ENCODE data around the gene NME4.

The NME4 gene

DNA sequence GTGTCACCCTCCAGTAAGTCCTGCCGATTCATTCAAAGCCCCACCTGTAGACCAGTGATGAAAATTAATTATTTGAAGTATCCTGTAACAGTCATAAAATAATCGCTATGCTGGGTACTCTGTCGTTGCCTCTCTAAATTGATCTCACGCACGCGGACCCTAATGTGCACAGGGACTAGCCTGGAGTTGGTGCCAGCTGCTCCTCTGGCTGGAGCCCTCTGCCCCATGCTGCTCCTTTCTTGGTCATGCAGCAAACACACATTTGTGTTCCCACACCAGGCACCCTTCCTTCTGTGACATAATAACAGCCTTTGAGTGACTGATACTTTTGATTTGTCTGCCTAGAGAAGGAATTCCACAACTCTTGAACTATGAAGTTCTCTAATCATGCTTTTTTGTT, 44.4 kb downstream of the NME4 start:
- no peak for DNase-seq

DNA sequence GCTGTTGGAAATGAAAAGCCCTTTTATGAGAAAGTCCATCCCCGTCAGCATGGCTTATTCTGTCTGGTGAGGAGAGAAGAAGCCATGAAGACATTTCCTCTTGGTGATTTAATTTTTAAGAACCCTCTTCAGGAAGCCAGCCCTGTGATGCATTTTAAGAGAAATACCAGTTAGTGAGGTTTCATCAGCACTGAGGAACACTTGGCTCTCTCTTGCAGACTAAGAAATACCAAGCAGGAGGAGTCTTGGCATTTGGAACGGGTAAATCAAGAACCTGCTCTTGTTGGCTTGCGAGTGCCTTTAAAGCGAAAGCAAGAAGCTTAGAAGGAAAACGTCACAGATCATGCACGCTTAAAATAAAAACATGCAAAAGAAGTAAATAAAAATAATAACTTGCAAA, 46.0 kb downstream of the NME4 start:
- no peak for DNase-seq

DNA sequence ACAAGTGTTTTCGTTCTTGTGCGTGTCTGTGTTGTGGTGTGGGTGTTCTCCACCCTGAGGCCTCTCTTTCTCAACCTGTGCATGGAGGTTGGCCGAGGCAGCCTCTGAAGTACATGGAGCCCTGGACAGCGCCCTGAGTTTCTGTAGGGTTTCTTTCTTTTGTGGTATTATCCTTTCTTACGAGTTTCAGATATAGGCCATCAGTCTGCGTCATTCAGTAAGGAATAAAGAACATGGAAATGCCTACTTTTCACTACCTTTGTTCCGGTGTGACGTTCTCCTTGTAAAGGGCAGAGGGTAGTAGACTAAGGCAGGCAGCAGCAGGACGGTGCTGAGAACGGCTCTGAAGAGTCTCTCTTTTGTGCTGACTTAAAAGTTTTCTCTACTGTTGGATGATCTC, 47.0 kb downstream of the NME4 start:
- DNase-seq, result no peak

DNA sequence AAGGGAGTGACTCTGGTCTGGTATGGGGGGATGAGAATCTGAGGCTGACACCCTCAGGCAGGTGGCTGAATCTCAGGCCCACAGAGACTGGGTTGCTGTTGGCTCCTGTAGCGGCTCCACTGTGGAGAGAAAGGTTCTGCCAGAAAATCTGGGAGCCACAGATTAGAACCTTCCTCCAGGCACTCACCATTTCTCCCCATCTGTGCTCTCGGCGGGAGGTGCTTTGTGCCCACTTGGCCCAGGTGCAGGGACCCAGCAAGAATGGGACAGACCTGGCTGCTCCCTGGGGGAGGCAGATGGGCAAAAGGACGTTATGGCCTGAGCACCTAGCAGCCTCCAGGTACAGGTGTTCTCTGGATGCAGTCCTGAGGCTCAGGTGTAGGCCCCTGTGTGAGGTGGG, 48.6 kb downstream of the NME4 start:
- DNase-seq, result no peak

Data from activated effector memory CD4-positive, alpha-beta T cell treated with Interleukin-2 at 50 U/mL for 16 hours (primary cell).